ENCODE measurements around the gene MACROD2.

Gene MACROD2

DNA sequence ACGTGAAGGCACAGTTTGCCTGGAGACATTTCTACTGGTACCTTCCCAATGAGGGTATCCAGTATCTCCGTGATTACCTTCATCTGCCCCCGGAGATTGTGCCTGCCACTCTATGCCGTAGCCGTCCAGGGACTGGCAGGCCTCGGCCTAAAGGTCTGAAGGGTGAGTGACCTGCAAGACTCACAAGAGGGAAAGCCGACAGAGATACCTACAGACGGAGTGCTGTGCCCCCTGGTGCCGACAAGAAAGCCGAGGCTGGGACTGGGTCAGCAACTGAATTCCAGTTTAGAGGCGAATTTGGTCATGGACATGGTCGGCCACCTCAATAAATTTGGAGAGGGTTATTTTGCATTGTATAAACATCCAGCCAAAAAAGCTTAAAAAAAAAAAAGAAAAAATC lies 762.4 kb downstream of the MACROD2 start:
- TF ChIP-seq POLR2A (IDR thresholded peaks at IDR 0.05; ENCODE audit: low read depth, low read length): no peak
- no peak for TF ChIP-seq POU2F2 (IDR thresholded peaks at IDR 0.05; ENCODE audit: low read depth, low read length)
- TF ChIP-seq PAX5 (IDR thresholded peaks at IDR 0.05; ENCODE audit: insufficient read depth, low read length, severe bottlenecking): no peak
- TF ChIP-seq TAF1 (IDR thresholded peaks at IDR 0.05; ENCODE audit: low read depth, low read length): no peak
- no peak for TF ChIP-seq SPI1 (IDR thresholded peaks at IDR 0.05; ENCODE audit: low read depth, low read length)
- no peak for TF ChIP-seq POLR2AphosphoS5 (IDR thresholded peaks at IDR 0.05; ENCODE audit: low read depth, low read length)
- no peak for DNase-seq (ENCODE audit: insufficient read length, low spot score)
- FAIRE-seq: no peak

- TF ChIP-seq PAX5 (IDR thresholded peaks at IDR 0.05; ENCODE audit: insufficient read depth, low read length, severe bottlenecking) (no peak), POLR2A (IDR thresholded peaks at IDR 0.05; ENCODE audit: low read depth, low read length) (no peak), SPI1 (IDR thresholded peaks at IDR 0.05; ENCODE audit: low read depth, low read length) (no peak), TAF1 (IDR thresholded peaks at IDR 0.05; ENCODE audit: low read depth, low read length) (no peak)
- DNase-seq (ENCODE audit: insufficient read length, low spot score) (no peak), FAIRE-seq (no peak)
These were observed 763.0 kb downstream of the MACROD2 start for GRCh38 chr20:14758356-14758755.

- FAIRE-seq (no peak), DNase-seq (ENCODE audit: insufficient read length, low spot score) (no peak)
- TF ChIP-seq POLR2A (IDR thresholded peaks at IDR 0.05; ENCODE audit: low read depth, low read length) (no peak), POU2F2 (IDR thresholded peaks at IDR 0.05; ENCODE audit: low read depth, low read length) (no peak), POLR2AphosphoS5 (IDR thresholded peaks at IDR 0.05; ENCODE audit: low read depth, low read length) (no peak), TAF1 (IDR thresholded peaks at IDR 0.05; ENCODE audit: low read depth, low read length) (no peak)
These were observed 764.7 kb downstream of the MACROD2 start for GRCh38 chr20:14759979-14760378.

GRCh38 chr20:14761903-14762302 lies 766.6 kb downstream of the MACROD2 start:
- FAIRE-seq (no peak), DNase-seq (ENCODE audit: insufficient read length, low spot score) (no peak)

GRCh38 chr20:14764511-14765369 lies 769.4 kb downstream of the MACROD2 start:
- DNase-seq (ENCODE audit: insufficient read length, low spot score) (no peak), FAIRE-seq (no peak)
- TF ChIP-seq PAX5 (IDR thresholded peaks at IDR 0.05; ENCODE audit: insufficient read depth, low read length, severe bottlenecking): no peak
- TF ChIP-seq POLR2A (IDR thresholded peaks at IDR 0.05; ENCODE audit: low read depth, low read length): no peak
- no peak for TF ChIP-seq POU2F2 (IDR thresholded peaks at IDR 0.05; ENCODE audit: low read depth, low read length)

More at GRCh38 chr20:14761903-14762302, 766.6 kb downstream of the MACROD2 start:
- TF ChIP-seq POLR2A (IDR thresholded peaks at IDR 0.05; ENCODE audit: low read depth, low read length) (no peak), TAF1 (IDR thresholded peaks at IDR 0.05; ENCODE audit: low read depth, low read length) (no peak), SPI1 (IDR thresholded peaks at IDR 0.05; ENCODE audit: low read depth, low read length) (no peak), POU2F2 (IDR thresholded peaks at IDR 0.05; ENCODE audit: low read depth, low read length) (no peak), POLR2AphosphoS5 (IDR thresholded peaks at IDR 0.05; ENCODE audit: low read depth, low read length) (no peak), PAX5 (IDR thresholded peaks at IDR 0.05; ENCODE audit: insufficient read depth, low read length, severe bottlenecking) (no peak)

- FAIRE-seq: no peak
- TF ChIP-seq SPI1 (IDR thresholded peaks at IDR 0.05; ENCODE audit: low read depth, low read length): no peak
- no peak for TF ChIP-seq TAF1 (IDR thresholded peaks at IDR 0.05; ENCODE audit: low read depth, low read length)
- no peak for TF ChIP-seq POLR2A (IDR thresholded peaks at IDR 0.05; ENCODE audit: low read depth, low read length)
- no peak for TF ChIP-seq POU2F2 (IDR thresholded peaks at IDR 0.05; ENCODE audit: low read depth, low read length)
- TF ChIP-seq POLR2AphosphoS5 (IDR thresholded peaks at IDR 0.05; ENCODE audit: low read depth, low read length): no peak
- TF ChIP-seq PAX5 (IDR thresholded peaks at IDR 0.05; ENCODE audit: insufficient read depth, low read length, severe bottlenecking): no peak
- DNase-seq (ENCODE audit: insufficient read length, low spot score): no peak
These were observed 770.0 kb downstream of the MACROD2 start for GRCh38 chr20:14765370-14765701.

DNA sequence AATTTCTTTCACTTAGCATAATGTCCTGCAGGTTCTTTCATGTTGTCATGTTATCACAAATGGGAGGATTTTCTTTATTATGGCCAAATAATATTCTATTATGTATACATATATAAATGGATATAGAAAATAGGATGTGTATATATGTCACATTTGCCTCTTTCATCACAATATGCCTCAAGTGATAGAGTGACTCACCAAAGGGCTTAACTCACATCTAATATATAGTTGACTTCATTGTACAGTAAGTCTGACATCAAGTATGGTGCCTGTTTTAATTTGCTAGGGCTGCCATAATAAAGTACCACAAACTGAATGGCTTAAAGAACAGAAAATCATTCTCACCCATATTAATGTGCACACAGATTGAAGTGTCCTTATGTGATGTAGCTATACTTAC lies 778.2 kb downstream of the MACROD2 start:
- FAIRE-seq (no peak), DNase-seq (ENCODE audit: insufficient read length, low spot score) (no peak)
- TF ChIP-seq PAX5 (IDR thresholded peaks at IDR 0.05; ENCODE audit: insufficient read depth, low read length, severe bottlenecking) (no peak), POU2F2 (IDR thresholded peaks at IDR 0.05; ENCODE audit: low read depth, low read length) (no peak), TAF1 (IDR thresholded peaks at IDR 0.05; ENCODE audit: low read depth, low read length) (no peak), SPI1 (IDR thresholded peaks at IDR 0.05; ENCODE audit: low read depth, low read length) (no peak), POLR2AphosphoS5 (IDR thresholded peaks at IDR 0.05; ENCODE audit: low read depth, low read length) (no peak), POLR2A (IDR thresholded peaks at IDR 0.05; ENCODE audit: low read depth, low read length) (no peak)

GRCh38 chr20:14775778-14776177 lies 780.5 kb downstream of the MACROD2 start:
- TF ChIP-seq SPI1 (IDR thresholded peaks at IDR 0.05; ENCODE audit: low read depth, low read length) (no peak), POLR2A (IDR thresholded peaks at IDR 0.05; ENCODE audit: low read depth, low read length) (no peak), PAX5 (IDR thresholded peaks at IDR 0.05; ENCODE audit: insufficient read depth, low read length, severe bottlenecking) (no peak), POLR2AphosphoS5 (IDR thresholded peaks at IDR 0.05; ENCODE audit: low read depth, low read length) (no peak), POU2F2 (IDR thresholded peaks at IDR 0.05; ENCODE audit: low read depth, low read length) (no peak), TAF1 (IDR thresholded peaks at IDR 0.05; ENCODE audit: low read depth, low read length) (no peak)
- no peak for FAIRE-seq

DNA sequence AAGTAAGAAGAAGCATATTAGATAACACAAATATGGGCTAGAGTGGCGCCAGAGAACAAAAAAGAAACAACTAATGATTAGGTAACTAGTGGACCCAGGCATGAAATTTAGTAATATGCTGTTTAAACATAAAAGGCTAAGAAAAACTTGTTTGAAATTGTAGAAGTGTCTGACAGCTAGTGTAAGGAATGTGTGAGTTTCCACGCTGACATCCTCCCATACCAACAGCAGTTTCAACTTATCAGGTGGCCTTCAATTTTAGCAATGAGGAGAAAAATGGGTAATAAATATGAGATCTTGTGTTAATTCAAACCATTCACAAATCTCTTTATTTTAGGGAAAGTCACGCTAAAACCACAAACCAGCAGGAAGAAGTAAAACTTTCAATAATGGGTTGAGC lies 782.3 kb downstream of the MACROD2 start:
- DNase-seq (ENCODE audit: insufficient read length, low spot score): no peak
- no peak for TF ChIP-seq POLR2A (IDR thresholded peaks at IDR 0.05; ENCODE audit: low read depth, low read length)
- no peak for TF ChIP-seq SPI1 (IDR thresholded peaks at IDR 0.05; ENCODE audit: low read depth, low read length)
- TF ChIP-seq TAF1 (IDR thresholded peaks at IDR 0.05; ENCODE audit: low read depth, low read length): no peak
- TF ChIP-seq POU2F2 (IDR thresholded peaks at IDR 0.05; ENCODE audit: low read depth, low read length): no peak
- no peak for TF ChIP-seq PAX5 (IDR thresholded peaks at IDR 0.05; ENCODE audit: insufficient read depth, low read length, severe bottlenecking)
- no peak for TF ChIP-seq POLR2AphosphoS5 (IDR thresholded peaks at IDR 0.05; ENCODE audit: low read depth, low read length)
- FAIRE-seq: no peak

More at GRCh38 chr20:14775778-14776177, 780.5 kb downstream of the MACROD2 start:
- DNase-seq (ENCODE audit: insufficient read length, low spot score): no peak

DNA sequence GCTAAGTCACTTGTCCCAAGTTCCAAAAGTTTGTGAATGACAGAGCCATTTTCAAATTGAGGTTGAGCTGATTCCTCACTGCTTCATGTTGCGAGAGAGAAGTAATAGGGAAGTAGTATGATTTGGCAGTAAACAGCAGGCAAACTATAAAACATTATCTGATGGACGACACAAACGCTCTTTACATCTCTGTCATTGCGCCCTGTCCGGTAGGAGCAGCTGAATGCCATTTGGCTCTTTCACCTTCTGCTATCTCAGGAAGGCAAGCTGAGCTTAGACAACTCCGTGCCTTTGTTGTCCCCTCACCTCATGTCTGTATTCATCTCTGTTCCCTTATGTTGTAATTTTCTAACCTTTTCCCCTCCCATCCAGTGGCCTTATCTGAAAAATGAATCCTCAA lies 782.8 kb downstream of the MACROD2 start:
- DNase-seq (ENCODE audit: insufficient read length, low spot score): no peak
- FAIRE-seq: no peak
- TF ChIP-seq POLR2A (IDR thresholded peaks at IDR 0.05; ENCODE audit: low read depth, low read length) (no peak), PAX5 (IDR thresholded peaks at IDR 0.05; ENCODE audit: insufficient read depth, low read length, severe bottlenecking) (no peak), SPI1 (IDR thresholded peaks at IDR 0.05; ENCODE audit: low read depth, low read length) (no peak), POU2F2 (IDR thresholded peaks at IDR 0.05; ENCODE audit: low read depth, low read length) (no peak)
